ENCODE results near the gene TNFSF11.
"Not testable (repeated sequence)": the region's sequence is repeated elsewhere in the genome, so short reads cannot be mapped to it uniquely, and the experiment has no call there.

Gene TNFSF11

GRCh38 chr13:42559057-42559456 is 14.9 kb upstream of the TNFSF11 start:
- no peak overlapping the region for H3K4me3 ChIP-seq (ENCODE audit: severe bottlenecking)
- H3K27me3 ChIP-seq (ENCODE audit: insufficient read depth, poor library complexity, severe bottlenecking) = no peaks in the 10 kb centered on the region
- no peak for ATAC-seq (ENCODE audit: low read depth)
- peaks cover 2% of the 10 kb centered on the region for H3K4me1 ChIP-seq (ENCODE audit: insufficient read depth, poor library complexity, severe bottlenecking)
- H3K27ac ChIP-seq (ENCODE audit: poor library complexity, severe bottlenecking) = no peak overlapping the region
- H3K36me3 ChIP-seq (ENCODE audit: low read depth) = no peaks in the 10 kb centered on the region
- TF ChIP-seq CTCF (IDR thresholded peaks at IDR 0.05; ENCODE audit: poor library complexity, severe bottlenecking) = no peak
- no peak for DNase-seq (ENCODE audit: low spot score)
- H3K9me3 ChIP-seq (ENCODE audit: severe bottlenecking) = peaks cover 3% of the 10 kb centered on the region

- H3K4me3 ChIP-seq (ENCODE audit: severe bottlenecking); H3K4me1 ChIP-seq (ENCODE audit: insufficient read depth, poor library complexity, severe bottlenecking); H3K36me3 ChIP-seq (ENCODE audit: low read depth); H3K27me3 ChIP-seq (ENCODE audit: insufficient read depth, poor library complexity, severe bottlenecking); ATAC-seq (ENCODE audit: low read depth); H3K27ac ChIP-seq (ENCODE audit: poor library complexity, severe bottlenecking); H3K9me3 ChIP-seq (ENCODE audit: severe bottlenecking); DNase-seq (ENCODE audit: low spot score): not testable (repeated sequence)
Measured at GRCh38 chr13:42559573-42560218, 14.3 kb upstream of the TNFSF11 start.

GRCh38 chr13:42560320-42560719 is 13.6 kb upstream of the TNFSF11 start:
- not testable (repeated sequence) for H3K27me3 ChIP-seq (ENCODE audit: insufficient read depth, poor library complexity, severe bottlenecking); H3K36me3 ChIP-seq (ENCODE audit: low read depth); H3K27ac ChIP-seq (ENCODE audit: poor library complexity, severe bottlenecking); ATAC-seq (ENCODE audit: low read depth); H3K4me1 ChIP-seq (ENCODE audit: insufficient read depth, poor library complexity, severe bottlenecking); H3K4me3 ChIP-seq (ENCODE audit: severe bottlenecking); H3K9me3 ChIP-seq (ENCODE audit: severe bottlenecking); DNase-seq (ENCODE audit: low spot score)

- no peaks in the 10 kb centered on the region for H3K27me3 ChIP-seq (ENCODE audit: insufficient read depth, poor library complexity, severe bottlenecking)
- no peak for TF ChIP-seq CTCF (IDR thresholded peaks at IDR 0.05; ENCODE audit: poor library complexity, severe bottlenecking)
- no peak for DNase-seq (ENCODE audit: low spot score)
- H3K27ac ChIP-seq (ENCODE audit: poor library complexity, severe bottlenecking) = no peak overlapping the region
- no peak for ATAC-seq (ENCODE audit: low read depth)
- H3K4me3 ChIP-seq (ENCODE audit: severe bottlenecking) = no peak overlapping the region
- peaks cover 3% of the 10 kb centered on the region for H3K9me3 ChIP-seq (ENCODE audit: severe bottlenecking)
- no peaks in the 10 kb centered on the region for H3K36me3 ChIP-seq (ENCODE audit: low read depth)
- no peaks in the 10 kb centered on the region for H3K4me1 ChIP-seq (ENCODE audit: insufficient read depth, poor library complexity, severe bottlenecking)
Measured at GRCh38 chr13:42561752-42562467, 12.0 kb upstream of the TNFSF11 start.

- DNase-seq (ENCODE audit: low spot score) = no peak
- H3K27me3 ChIP-seq (ENCODE audit: insufficient read depth, poor library complexity, severe bottlenecking) = no peaks in the 10 kb centered on the region
- no peaks in the 10 kb centered on the region for H3K36me3 ChIP-seq (ENCODE audit: low read depth)
- H3K4me3 ChIP-seq (ENCODE audit: severe bottlenecking) = no peak overlapping the region
- no peak overlapping the region for H3K27ac ChIP-seq (ENCODE audit: poor library complexity, severe bottlenecking)
- ATAC-seq (ENCODE audit: low read depth) = no peak
- TF ChIP-seq CTCF (IDR thresholded peaks at IDR 0.05; ENCODE audit: poor library complexity, severe bottlenecking) = no peak
- peaks cover 3% of the 10 kb centered on the region for H3K9me3 ChIP-seq (ENCODE audit: severe bottlenecking)
- H3K4me1 ChIP-seq (ENCODE audit: insufficient read depth, poor library complexity, severe bottlenecking) = no peaks in the 10 kb centered on the region
Measured at GRCh38 chr13:42567906-42568305, 6.0 kb upstream of the TNFSF11 start.

All from RWPE2 (cell line).